ENCODE measurements around the gene DNAAF2.
"Not testable (repeated sequence)": the region's sequence is repeated elsewhere in the genome, so short reads cannot be mapped to it uniquely, and the experiment has no call there.

DNAAF2 gene

DNA sequence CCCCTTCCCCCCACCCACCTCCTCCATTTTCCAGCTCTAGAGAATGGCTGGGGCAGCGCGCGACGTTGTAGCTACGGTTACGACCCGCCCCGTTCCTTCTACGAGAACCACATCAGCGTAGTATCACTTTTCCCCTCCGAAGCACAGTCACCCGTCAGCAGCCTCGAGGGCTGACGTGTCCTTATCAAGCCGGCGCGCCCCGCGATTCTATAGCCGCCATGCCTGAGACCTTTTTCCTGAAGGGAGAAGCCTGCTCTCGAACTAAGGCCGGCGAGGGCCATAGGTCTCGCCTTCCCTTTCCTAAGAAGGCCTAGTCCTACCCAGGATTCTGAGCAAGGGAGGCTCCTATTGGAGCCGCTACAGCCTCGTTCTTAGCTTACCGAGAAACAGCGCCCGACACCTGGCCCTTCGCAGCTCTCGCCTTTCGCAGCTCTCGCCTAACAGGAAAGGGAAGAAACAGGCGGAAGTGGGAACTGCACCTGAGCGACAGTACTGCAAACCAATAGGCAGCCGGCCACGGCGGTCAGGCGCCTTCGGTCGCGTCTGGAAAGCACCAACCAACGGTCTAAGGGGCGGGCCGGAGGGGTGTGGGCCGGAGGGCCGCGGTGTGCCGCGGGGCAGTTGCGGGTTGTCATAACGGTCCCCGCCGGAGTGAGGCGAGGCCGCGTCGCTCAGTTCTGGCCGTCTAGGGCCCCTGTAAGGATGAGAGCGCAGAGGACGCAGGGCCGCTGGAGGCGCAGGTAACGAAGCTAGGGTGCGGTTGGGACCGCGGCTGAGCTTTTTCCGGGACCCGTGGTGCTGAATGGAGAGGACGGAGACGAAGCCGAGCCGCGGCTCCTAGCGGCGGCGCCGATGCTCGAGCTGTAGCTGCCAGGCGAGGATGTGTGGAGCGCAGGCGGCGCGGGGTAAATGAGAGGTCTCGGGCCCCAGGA is 14.6 kb downstream of the DNAAF2 start, which contains the start of the genes MGAT2 and RPL36AL:
Gene MGAT2 (plus strand): TSS at position 618 of the 932 bp plus-strand sequence. CDS start 470 bp downstream, outside the sequence.
Gene RPL36AL (minus strand): TSS at position 445 of the 932 bp plus-strand sequence. CDS start 1,522 bp downstream, outside the sequence.
- peak; percentile 99 for DNase-seq

DNA sequence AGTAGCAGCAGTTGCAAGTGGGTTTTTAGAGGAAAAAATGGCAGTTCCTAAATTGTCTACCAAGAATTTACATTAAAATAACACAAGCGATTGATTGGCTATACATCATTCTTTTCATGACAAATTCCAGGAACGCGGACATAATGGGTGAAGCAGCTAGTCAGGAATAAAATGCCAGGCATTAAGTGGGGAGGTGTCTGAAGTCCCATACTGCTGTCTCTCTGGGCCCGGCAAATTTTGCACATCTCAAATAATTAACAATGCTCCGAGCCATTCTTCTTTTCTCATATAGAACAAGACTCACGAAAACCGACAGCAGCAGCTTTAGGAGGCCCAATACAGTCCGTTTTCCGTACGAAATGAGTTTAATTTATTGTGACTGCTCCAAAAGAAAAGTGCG is 15.3 kb downstream of the DNAAF2 start:
- no peak for DNase-seq

DNA sequence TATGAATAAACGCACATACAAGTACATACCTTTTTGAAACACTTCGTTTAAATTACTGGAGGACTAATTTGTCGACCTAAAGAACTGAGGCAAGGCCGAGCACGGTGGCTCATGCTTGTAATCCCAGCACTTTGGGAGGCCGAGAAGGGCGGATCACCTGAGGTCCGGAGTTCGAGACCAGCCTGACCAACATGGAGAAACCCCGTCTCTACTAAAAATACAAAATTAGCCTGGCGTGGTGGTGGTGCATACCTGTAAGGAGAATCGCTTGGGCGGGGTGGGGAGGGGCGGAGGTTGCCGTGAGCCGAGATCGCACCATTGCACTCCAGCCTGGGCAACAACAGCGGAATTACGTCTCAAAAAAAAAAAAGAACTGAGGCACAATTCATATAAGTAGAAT is 15.8 kb downstream of the DNAAF2 start:
- not testable (repeated sequence) for DNase-seq

DNA sequence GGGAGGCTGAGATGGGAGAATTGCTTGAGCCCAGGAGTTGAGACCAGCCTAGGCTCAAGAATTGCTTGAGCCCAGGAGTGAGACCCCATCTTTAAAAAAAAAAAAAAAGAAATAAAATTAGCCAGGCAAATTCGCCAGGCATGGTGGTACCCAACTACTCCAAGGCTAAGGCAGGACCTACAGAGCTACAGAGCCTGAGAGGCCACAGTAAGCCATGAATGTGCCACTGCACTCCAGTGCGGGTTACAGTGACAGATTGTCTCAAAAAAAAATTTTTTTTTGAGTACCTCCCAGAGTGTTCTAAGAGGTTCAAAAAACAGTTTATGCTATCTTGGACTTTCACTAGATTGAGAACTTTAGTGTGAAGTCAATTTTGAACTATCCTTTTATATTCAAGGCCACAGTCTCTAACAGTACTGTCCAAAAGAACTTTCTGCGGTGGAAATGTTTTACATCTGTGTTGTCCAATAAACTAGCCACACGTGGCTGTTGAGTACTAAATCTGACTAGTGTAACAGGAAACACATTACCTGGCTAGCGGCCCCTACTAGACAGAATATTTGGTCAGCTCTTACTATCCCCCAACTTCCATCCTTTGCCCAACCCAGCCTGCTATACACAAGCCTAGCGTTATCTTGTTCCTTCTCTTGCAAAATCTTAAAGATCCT is 17.1 kb downstream of the DNAAF2 start:
- DNase-seq, result no peak

DNA sequence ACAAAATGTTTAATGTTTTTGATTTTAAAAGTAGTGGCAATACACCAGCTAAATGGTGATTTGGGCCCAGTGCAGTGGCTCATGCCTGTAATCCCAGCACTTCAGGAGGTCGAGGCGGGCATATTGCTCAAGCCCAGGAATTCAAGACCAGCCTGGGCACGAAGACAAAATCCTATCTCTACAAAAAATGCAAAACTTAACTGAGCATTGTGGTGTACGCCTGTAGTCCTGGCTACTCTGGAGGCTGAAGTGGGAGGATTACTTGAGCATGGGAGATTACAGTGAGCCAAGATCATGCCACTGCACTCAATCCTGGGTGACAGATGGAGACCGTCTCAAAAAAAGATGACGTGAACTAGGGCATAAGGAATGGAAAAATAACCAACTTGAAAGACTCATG is 19.3 kb downstream of the DNAAF2 start:
- no peak for DNase-seq

DNA sequence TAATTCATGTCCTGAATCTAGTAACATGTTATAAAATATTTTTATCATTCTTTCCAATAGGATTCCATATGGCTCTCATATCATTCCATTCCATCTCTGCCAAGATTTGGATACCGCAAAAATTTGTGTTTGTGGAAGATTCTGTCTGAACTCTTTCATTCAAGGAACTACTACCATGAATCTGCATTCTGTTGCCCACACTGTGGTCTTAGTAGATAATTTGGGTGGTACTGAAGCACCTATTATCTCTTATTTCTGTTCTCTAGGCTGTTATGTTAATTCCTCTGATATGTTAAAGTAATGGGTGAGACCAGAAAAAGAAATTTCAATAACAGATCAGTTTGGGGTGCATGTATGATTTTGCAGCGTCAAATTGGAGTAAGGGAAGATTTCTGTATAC is 20.8 kb downstream of the DNAAF2 start:
- DNase-seq, result no peak

DNA sequence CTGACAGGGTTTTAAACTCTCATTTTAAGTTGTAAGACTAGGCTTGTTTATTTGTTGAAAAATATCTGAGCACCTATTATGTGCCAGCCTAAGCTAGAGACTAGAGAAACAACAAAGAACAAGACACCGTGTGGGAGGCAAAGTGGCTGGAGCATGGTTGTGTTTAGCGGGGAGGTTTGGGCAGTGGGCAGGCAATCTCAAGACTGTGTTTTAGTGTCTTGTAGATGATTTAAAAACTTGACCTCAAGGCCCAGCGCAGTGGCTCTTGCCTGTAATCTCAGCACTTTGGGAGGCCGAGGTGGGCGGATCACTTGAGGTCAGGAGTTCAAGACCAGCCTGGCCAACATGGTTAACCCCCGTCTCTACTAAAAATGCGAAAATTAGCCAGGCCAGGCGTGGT is 22.4 kb downstream of the DNAAF2 start:
- no peak for DNase-seq

DNA sequence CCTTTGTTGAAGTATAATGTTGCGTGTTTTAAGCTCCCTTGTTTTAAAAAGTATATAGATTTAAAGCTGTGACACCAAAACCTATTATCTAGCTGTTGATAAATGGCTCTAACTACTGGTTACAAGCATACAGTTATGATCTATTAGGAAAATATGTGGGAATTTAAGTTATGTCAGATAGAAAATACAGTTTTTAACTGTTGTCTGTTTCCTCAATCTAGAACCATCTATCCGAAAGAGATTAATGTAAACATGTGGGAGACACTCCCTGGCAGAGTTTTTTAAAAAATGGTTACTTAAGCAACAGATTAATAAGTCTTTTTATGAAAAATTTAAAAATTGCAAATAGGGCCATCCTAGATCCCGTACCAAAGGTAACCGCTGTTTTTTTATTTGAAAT is 22.8 kb downstream of the DNAAF2 start:
- no peak for DNase-seq

DNA sequence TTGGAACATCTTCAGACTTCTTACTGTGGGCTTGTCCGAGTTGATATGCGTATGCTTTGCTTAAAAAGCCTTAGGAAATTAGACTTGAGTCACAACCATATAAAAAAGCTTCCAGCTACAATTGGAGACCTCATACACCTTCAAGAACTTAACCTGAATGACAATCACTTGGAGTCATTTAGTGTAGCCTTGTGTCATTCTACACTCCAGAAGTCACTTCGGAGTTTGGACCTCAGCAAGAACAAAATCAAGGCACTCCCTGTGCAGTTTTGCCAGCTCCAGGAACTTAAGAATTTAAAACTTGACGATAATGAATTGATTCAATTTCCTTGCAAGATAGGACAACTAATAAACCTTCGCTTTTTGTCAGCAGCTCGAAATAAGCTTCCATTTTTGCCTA is 27.5 kb downstream of the DNAAF2 start:
- DNase-seq, result no peak

DNA sequence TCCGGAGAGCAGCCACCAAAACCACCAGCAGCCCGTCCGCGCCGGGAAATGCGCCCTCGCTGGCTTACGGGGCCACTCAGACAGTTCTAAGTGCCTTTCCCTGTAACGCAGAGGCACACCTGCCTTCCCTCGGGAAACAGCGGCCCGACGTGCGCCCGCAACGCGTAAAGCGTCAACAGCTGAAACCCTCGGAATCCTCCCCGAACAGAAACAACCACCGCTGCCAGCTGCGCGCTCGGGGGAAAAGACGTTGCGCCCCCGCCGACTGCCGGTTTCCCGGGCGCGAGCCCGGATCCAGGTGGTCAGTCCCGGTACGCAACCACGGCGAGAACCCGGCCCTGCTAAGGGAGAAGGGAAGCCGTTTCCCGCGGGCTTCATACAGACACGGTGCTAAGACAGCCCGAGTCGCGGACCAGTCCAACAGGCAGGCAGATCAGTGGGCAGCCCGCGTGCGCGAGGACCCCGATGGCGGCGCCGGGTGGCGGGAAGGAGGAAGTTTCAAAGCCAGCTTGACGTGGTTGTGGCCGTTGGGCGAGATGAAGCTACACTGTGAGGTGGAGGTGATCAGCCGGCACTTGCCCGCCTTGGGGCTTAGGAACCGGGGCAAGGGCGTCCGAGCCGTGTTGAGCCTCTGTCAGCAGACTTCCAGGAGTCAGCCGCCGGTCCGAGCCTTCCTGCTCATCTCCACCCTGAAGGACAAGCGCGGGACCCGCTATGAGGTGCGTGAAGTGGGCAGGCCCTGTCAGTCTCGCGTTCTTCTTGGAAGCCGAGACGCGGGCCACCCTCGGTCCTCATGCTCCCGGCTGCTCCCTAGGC is 36.4 kb downstream of the DNAAF2 start, which contains the start of gene LRR1:
Gene LRR1 (plus strand): TSS at position 456 of the 816 bp plus-strand sequence. CDS start 81 bp downstream, at position 537.
- DNase-seq, result peak; percentile 93

DNA sequence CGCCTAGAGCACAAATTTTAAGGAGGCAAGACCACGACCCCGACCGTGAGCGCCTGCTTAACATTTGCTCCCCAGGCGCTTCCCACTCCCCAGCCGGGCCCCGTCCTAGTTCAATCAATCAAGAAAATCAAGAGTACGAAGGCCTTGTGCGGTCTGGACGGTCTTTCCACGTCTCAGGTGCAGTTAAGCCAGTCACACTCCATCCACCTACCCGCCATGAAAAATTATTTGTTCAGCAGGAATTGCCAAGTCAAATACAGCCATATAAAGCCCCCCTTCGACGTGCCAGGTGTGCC is 36.9 kb downstream of the DNAAF2 start:
- DNase-seq, result no peak

DNA sequence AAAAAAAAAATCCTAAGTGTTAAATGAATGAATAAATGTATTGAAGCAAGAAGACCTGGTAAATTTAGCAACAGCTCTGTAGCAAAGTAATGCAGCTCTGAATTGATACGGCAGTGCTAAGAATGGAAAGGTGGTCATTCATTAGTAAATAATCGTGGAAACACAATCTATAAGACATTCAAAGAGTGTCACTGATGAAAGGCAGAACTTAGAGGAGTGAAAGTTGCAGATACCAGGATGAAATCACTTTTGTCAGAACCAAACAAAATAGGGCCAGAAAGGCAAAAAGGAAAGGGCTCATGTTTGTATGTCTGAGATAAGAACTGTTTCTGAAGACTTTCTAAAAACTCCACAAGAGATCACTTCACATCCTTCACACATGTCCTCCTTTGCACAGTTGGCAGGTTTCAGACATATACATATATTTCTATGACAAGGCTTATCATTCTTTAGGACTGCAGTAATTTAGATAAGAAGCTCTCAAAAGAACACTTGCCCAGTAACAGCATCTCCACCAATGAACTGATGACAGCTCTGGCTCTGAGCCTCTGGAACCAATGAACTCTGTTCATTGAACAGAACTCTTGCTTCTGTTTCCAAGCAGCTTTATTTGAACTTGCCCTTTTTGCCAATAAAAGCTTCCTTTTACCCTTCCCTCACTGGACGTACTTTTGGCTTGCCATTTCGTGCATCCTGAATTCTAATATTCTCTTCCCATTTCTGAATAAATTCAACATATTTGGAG is 40.5 kb downstream of the DNAAF2 start:
- no peak for DNase-seq

DNA sequence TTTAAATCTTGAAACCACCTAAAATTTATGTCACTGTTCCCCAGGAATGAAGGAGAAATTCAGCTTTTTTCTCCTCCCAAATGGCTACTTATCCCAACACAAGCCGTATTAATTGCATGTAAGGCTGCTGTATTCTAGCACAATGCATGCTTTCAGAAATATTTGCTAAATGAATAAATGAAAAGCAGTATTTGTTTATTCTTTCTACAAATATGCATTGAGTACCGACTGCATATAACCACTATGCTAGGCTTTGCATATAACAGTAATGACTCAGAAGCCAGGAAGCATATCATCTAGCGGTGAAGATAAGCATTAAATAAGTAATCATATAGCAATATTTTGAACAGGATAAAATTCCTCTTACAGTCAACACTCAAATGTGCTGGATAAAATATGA is 42.0 kb downstream of the DNAAF2 start:
- DNase-seq, result no peak

DNA sequence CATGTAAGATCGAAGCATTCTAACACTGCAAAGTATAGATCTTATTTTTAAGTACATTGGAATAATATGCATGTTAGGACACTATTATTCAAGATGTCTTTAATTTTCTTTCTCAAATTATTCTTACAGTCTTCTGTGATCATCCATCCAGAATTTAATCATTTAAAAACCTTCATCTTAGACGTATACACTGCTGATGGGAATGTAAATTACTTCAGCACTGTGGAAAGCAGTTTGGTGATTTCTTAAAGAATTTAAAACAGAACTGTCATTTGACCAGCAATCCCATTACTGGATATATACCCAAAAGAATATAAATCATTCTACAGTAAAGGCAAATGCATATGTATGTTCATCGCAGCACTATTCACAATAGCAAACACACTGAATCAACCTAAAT is 45.7 kb downstream of the DNAAF2 start:
- DNase-seq, result no peak

DNA sequence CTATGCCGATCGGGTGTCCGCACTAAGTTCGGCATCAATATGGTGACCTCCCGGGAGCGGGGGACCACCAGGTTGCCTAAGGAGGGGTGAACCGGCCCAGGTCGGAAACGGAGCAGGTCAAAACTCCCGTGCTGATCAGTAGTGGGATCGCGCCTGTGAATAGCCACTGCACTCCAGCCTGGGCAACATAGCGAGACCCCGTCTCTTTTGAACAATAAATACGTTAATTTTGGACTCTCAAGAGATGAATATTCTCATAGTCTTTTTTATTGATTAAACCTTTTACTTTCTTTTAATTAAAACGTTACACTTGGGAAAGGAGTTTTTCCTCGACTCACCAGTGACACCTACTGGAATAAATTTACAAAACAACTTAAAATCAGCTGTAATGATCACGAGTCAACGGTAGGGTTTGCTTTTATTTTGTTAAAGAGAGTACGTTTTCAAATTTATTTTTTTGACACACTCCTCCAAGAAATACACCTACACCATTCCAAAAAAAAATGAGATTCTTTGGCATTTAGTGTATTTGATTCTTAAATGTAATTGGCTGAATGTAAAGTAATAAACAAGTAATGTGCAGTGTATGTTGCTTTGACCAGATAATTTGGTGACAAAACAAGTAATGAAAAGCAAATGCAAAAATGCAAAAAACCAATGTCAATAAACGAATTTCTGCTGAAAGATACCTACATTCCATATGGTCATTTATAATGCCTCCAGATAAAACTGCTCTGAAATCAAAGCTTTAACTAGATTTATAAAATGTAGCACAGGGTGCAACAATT is 48.2 kb downstream of the DNAAF2 start:
- DNase-seq, result no peak

DNA sequence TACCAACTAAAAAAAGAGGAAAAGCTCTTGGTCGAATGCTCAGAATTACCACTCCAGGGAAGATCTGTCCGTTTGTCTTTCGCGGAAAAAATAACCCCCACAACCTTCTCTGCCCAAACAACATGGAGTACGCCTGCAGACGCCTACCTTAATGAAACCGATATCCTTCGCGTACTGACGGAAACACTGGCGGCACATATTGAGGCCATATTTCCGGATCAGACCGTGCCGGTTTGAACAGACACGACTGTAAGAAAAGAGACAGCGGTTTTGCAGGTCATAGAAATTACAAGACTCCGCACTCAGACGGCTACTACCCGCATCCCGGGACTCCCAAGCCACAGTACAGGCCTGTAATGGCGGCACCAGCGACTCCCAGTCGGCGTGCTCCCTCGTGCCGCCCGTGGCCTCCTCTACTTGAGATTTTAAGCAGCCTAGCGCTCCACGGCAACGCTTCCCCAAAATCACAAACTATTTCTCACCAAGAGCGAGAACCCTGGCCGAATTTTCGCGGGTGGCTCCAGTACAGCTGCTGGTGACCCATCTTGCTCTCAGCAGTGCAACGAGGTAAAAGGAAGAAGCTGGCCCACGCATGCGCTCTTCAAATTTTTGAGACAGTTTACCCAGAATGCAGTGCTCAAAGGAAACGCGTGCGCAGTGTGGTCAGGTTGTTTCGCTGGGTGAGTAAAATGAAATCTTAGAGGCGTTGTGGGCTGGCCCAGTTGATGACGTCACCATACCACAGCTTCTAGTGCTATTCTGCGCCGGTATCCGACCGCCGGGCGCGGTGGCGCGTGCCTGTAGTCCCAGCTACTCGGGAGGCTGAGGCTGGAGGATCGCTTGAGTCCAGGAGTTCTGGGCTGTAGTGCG is 49.0 kb downstream of the DNAAF2 start, which contains the start of gene RPS29:
Gene RPS29 (minus strand): TSS at position 578 of the 870 bp plus-strand sequence. CDS start 34 bp downstream, at position 544.
- peak; percentile 99 for DNase-seq

DNA sequence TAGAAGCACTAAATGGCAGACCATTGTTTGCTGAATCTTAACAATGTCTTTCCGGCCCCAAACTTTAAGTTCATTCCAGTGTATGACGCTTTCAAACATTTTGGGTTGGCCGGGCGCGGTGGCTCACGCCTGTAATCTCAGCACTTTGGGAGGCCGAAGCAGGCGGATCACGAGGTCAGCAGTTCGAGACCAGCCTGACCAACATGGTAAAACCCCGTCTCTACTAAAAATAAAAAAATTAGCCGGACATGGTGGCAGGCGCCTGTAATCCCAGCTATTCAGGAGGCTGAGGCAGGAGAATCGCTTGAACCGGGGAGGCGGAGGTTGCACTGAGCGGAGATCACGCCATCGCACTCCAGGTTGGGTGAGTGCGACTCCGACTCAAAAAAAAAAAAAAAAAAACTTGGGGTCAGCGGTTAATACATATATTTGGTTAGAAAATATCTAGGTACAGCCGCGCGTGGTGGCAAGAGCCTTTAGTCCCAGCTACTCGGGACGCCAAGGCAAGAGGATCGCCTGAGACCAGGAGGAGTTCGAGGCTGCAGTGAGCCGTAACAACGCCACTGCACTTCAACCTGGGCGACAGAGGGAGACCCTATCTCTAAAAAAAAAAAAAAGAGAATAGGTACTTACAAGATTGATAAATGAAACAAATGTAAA is 49.9 kb downstream of the DNAAF2 start:
- DNase-seq, result not testable (repeated sequence)

DNA sequence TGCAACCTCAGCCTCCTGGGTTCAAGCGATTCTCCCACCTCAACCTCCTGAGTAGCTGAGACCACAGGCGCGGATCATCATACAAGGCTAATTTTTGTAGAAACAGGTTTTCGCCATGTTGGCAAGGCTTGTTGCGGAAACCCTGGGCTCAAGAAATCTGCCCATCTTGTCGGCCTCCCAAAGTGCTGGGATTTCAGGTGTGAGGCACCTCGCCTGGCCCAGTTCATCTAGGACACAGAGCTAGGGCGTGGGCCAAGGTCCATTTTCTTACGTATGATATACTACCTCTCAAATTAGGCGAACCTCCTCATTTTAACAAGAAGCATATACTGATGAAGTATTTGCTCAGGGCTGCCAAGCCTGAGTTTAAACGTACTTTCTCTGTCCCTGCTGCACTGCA is 51.0 kb downstream of the DNAAF2 start:
- no peak for DNase-seq

DNA sequence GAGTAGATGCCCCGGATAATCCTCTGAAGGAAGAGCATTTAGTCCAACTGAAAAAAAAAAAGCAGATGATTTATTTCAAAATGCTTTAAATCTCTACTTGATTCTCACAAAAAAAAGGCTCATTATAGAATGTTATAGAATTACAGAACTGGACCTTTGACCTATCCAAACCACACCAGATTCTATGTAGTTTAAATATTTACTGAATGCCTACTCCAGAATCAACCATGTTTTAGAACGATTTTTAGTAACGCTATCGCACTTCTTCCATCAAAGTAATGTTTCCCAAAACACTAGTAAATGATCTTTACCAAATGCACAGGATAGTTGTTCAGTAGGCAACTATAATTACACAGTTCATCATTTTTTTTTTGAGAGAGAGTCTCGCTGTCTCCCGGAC is 51.4 kb downstream of the DNAAF2 start:
- no peak for DNase-seq

Data from right hindlimb (tissue), 1 donor.